KMS-11 (cell line): Measurements from ENCODE around the gene RAB9A.

Experiments
- H2AFZ ChIP-seq: fragments of 200-600 bp; sonication (generic); 2 replicates; pipeline ENCODE4 v1.6.1; 2016; ENCODE audit warnings: antibody characterized with exemption, mixed run types, low read depth
- H3K27ac ChIP-seq: fragments of 200-600 bp; sonication (generic); 2 replicates; pipeline ENCODE4 v1.6.1; 2016; ENCODE audit warnings: mild to moderate bottlenecking, mixed run types
- H3K27me3 ChIP-seq: fragments of 200-600 bp; sonication (generic); 2 replicates; pipeline ENCODE4 v1.6.1; 2017; ENCODE audit warnings: mild to moderate bottlenecking, low read depth, mixed run types, moderate library complexity; ENCODE audit not compliant: insufficient read depth
- H3K36me3 ChIP-seq: fragments of 200-600 bp; sonication (generic); 2 replicates; pipeline ENCODE4 v1.6.1; 2017; ENCODE audit warnings: mild to moderate bottlenecking, mixed run types; ENCODE audit not compliant: insufficient read depth
- H3K4me1 ChIP-seq: fragments of 200-600 bp; sonication (generic); 2 replicates; pipeline ENCODE4 v1.6.1; 2016; ENCODE audit warnings: mild to moderate bottlenecking, low read depth, mixed run types; ENCODE audit not compliant: poor library complexity, severe bottlenecking
- H3K4me2 ChIP-seq: fragments of 200-600 bp; sonication (generic); 2 replicates; pipeline ENCODE4 v1.7.0; 2016; ENCODE audit warnings: mild to moderate bottlenecking, mixed run types
- H3K4me3 ChIP-seq: fragments of 200-600 bp; sonication (generic); IDR thresholded peaks from 2 replicates; pipeline ENCODE4 v1.6.1; 2017; ENCODE audit warnings: low read depth, low read length, mixed read lengths; ENCODE audit not compliant: insufficient read depth
- H3K79me2 ChIP-seq: fragments of 200-600 bp; sonication (generic); 2 replicates; pipeline ENCODE4 v1.6.1; 2016; ENCODE audit warnings: low read depth, mixed run types; ENCODE audit not compliant: insufficient read depth
- H3K9ac ChIP-seq: fragments of 200-600 bp; sonication (generic); 2 replicates; pipeline ENCODE4 v1.6.1; 2016; ENCODE audit warnings: mild to moderate bottlenecking, mixed run types
- H4K20me1 ChIP-seq: fragments of 200-600 bp; sonication (generic); 2 replicates; pipeline ENCODE4 v1.6.1; 2016; ENCODE audit warnings: mild to moderate bottlenecking, mixed run types; ENCODE audit not compliant: insufficient read depth
- TF ChIP-seq, protein P1 (sequence below): fragments of 200-600 bp; sonication (generic); conservative IDR thresholded peaks from 2 replicates; pipeline ENCODE4 v1.6.1; 2017; ENCODE audit warnings: low read depth, mild to moderate bottlenecking, antibody characterized with exemption, low read length, moderate library complexity, mixed read lengths

The RAB9A gene

DNA sequence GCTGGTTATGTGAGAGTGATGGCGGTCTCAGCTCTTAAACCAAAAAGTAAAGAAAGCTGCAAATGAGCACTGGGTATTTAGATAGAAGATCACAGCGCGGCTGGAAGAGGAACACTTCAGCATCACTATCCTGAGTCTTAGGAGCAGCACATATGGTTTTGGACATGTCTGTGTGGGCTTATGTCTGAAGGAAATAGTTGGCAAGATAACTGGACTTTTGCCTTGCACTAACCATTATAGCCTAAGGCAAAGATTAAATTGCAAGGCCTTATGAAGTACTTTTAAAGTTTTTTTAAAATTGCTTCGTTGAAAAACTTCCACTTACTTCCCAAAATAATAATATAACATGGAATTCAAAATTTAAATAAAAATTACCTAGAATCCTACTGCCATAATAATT is 4.6 kb upstream of the RAB9A start:
- TF ChIP-seq, protein P1, sequence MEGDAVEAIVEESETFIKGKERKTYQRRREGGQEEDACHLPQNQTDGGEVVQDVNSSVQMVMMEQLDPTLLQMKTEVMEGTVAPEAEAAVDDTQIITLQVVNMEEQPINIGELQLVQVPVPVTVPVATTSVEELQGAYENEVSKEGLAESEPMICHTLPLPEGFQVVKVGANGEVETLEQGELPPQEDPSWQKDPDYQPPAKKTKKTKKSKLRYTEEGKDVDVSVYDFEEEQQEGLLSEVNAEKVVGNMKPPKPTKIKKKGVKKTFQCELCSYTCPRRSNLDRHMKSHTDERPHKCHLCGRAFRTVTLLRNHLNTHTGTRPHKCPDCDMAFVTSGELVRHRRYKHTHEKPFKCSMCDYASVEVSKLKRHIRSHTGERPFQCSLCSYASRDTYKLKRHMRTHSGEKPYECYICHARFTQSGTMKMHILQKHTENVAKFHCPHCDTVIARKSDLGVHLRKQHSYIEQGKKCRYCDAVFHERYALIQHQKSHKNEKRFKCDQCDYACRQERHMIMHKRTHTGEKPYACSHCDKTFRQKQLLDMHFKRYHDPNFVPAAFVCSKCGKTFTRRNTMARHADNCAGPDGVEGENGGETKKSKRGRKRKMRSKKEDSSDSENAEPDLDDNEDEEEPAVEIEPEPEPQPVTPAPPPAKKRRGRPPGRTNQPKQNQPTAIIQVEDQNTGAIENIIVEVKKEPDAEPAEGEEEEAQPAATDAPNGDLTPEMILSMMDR: no peak
- no peaks in the 10 kb centered on the region for H3K36me3 ChIP-seq
- no peak overlapping the region for H3K4me2 ChIP-seq
- no peaks in the 10 kb centered on the region for H3K27me3 ChIP-seq
- no peaks in the 10 kb centered on the region for H4K20me1 ChIP-seq
- H3K79me2 ChIP-seq: peaks cover 3% of the 10 kb centered on the region
- H3K4me1 ChIP-seq: peaks cover 21% of the 10 kb centered on the region
- H2AFZ ChIP-seq: no peak overlapping the region
- no peak overlapping the region for H3K9ac ChIP-seq
- H3K4me3 ChIP-seq: no peak overlapping the region
- no peak overlapping the region for H3K27ac ChIP-seq

DNA sequence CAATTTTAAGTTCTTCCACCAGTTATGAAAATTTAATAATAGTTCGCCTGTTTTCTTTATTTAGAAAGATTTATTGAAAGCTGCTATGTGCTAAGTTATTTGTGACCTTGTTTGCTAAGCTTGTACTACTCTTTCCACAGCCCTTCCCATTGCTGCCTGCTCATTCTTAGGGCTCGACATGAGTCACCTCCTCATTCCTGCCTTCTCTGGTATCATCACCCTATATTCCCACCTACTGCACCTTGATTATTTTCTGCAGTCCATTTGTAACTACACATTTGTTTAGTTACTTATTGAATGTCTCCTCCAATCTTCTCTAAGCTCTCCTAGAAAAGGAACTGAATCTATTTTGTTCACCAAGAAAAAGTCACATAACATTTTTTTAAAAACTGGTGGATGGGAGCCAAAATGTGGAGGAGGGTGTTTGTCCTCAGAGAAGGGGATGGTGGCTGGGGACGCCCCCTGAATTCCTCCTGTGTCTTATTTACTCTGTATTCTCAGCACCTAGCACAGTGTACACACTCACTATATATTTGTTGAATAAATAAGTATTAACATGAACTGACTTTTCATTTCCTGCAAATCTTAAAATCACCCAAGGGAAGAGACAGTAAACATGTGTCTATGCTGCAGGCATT is 3.7 kb upstream of the RAB9A start:
- H3K27ac ChIP-seq: no peak overlapping the region

DNA sequence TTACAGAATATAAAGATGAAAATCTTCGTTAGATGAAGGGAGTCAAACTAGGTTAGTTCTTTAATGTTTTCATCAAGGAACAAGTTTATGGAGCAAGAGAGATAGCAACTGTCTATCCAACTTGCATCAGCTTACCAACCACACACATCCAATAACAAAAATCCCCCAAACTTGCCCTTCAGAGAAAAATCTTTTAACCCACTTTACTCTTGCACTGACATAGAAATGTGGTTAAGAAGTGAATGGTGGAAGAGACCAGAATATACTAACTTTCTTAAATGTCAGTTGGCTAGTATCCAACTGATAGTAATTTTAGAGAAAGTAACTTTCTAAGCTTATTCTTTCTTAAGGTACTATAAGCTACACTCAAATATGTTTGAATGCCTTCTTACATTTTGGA is 1.7 kb upstream of the RAB9A start:
- no peak overlapping the region for H3K4me3 ChIP-seq
- no peak overlapping the region for H3K27ac ChIP-seq
- H3K4me1 ChIP-seq: peaks cover 39% of the 10 kb centered on the region
- no peaks in the 10 kb centered on the region for H3K27me3 ChIP-seq
- TF ChIP-seq, protein P1: no peak
- no peak overlapping the region for H2AFZ ChIP-seq
- no peak overlapping the region for H3K4me2 ChIP-seq
- peaks cover 30% of the 10 kb centered on the region for H3K79me2 ChIP-seq
- H3K9ac ChIP-seq: no peak overlapping the region
- no peaks in the 10 kb centered on the region for H3K36me3 ChIP-seq
- H4K20me1 ChIP-seq: no peaks in the 10 kb centered on the region

More for the DNA sequence above, 3.7 kb upstream of the RAB9A start:
- H3K4me2 ChIP-seq: no peak overlapping the region
- H2AFZ ChIP-seq: no peak overlapping the region
- H3K4me3 ChIP-seq: no peak overlapping the region
- H3K27me3 ChIP-seq: no peaks in the 10 kb centered on the region
- H3K36me3 ChIP-seq: no peaks in the 10 kb centered on the region
- H4K20me1 ChIP-seq: no peaks in the 10 kb centered on the region
- TF ChIP-seq, protein P1: no peak
- H3K9ac ChIP-seq: no peak overlapping the region
- H3K4me1 ChIP-seq: peaks cover 21% of the 10 kb centered on the region
- peaks cover 12% of the 10 kb centered on the region for H3K79me2 ChIP-seq

DNA sequence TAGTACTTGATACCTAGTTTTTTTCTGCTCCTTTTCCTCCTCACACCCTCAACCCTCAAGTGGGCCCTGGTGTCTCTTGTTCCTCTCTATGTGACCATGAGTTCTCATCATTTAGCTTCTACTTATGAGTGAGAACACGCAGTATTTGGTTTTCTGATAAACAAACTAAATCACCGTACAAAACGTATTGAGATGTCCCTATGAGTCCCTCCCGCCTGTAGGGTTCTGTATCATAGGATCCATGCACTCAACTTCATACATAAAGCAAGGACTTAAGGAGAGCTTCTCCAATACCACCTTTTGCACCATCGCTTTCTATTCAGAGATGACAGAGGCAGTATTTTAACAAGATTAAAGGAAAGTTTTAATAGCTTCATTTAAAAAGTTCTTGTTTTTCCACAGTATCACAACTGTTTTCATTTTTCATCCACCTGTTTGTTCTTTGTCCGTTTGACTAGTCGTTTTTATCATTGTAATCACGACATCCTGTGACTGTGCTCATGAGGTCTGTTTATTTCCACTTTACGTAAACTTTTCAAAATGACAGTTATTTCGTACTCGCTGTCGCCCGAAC is 457 bp upstream of the RAB9A start:
- peaks cover 42% of the 10 kb centered on the region for H3K79me2 ChIP-seq
- no peaks in the 10 kb centered on the region for H3K27me3 ChIP-seq
- peak overlapping the region; percentile 57 for H2AFZ ChIP-seq
- H3K27ac ChIP-seq: peak overlapping the region; percentile 58; the same call in 1 of the 2 replicates
- H4K20me1 ChIP-seq: no peaks in the 10 kb centered on the region
- H3K4me3 ChIP-seq: no peak overlapping the region
- H3K36me3 ChIP-seq: no peaks in the 10 kb centered on the region
- peak overlapping the region; percentile 80; the same call in 1 of the 2 replicates for H3K9ac ChIP-seq
- peaks cover 52% of the 10 kb centered on the region for H3K4me1 ChIP-seq
- H3K4me2 ChIP-seq: peak overlapping the region; percentile 90
- TF ChIP-seq, protein P1: no peak
